Lower lobe of right lung (tissue), 2 donors: ENCODE measurements around the gene OSBPL3. TPM values are rescaled to one million over a fixed set of nuclear protein-coding genes. Genes with fewer than 3 reads are reported as not detected.

Experiments
- ATAC-seq, 2 donors: fragments of 200-7000 bp; cut with Tn5 transposase; one replicate each; pipeline ENCODE4 v1.9.1; 2020 to 2022; ENCODE audit warnings: mild to moderate bottlenecking in 2 of 2, moderate library complexity in 2 of 2
- DNase-seq: peaks from one replicate; pipeline ENCODE4 v3.0.0-alpha.2; 2020
- H3K27ac ChIP-seq: fragments of 200-600 bp; one replicate; pipeline ENCODE4 v1.8.0; 2022
- H3K27me3 ChIP-seq: fragments of 200-600 bp; one replicate; pipeline ENCODE4 v1.8.0; 2022; ENCODE audit warnings: low read depth
- H3K36me3 ChIP-seq: fragments of 200-600 bp; one replicate; pipeline ENCODE4 v1.8.0; 2022; ENCODE audit warnings: mild to moderate bottlenecking
- H3K4me1 ChIP-seq: fragments of 200-600 bp; one replicate; pipeline ENCODE4 v1.8.0; 2022
- H3K4me3 ChIP-seq: fragments of 200-600 bp; one replicate; pipeline ENCODE4 v1.8.0; 2022; ENCODE audit warnings: mild to moderate bottlenecking
- H3K9me3 ChIP-seq: fragments of 200-600 bp; one replicate; pipeline ENCODE4 v1.8.0; 2022
- intact Hi-C: fragments of 100-400 bp; cut with DNase I; formaldehyde crosslinking; loops from one replicate; pipeline ENCODE4 v1.11.0; 2022
- total RNA-seq: library from RNA; stranded (reverse); fragmentation: NEBNext Ultra II Directional; extraction: Animal tissue kit (Norgen Biotek cat#: 25700); gene quantifications from one replicate; pipeline ENCODE4 v1.2.1, GENCODE V29; 2021
- TF ChIP-seq, protein P1 (sequence below): fragments of 200-600 bp; IDR thresholded peaks from one replicate; pipeline ENCODE4 v1.8.0; 2022; ENCODE audit warnings: antibody characterized with exemption, mild to moderate bottlenecking
- donor health status: DM: no; HTN: yes; CAD: no; lungs with severe emphysema.

The OSBPL3 gene
- total RNA-seq, 1 donor from 2014 or later = 24.9 TPM

DNA sequence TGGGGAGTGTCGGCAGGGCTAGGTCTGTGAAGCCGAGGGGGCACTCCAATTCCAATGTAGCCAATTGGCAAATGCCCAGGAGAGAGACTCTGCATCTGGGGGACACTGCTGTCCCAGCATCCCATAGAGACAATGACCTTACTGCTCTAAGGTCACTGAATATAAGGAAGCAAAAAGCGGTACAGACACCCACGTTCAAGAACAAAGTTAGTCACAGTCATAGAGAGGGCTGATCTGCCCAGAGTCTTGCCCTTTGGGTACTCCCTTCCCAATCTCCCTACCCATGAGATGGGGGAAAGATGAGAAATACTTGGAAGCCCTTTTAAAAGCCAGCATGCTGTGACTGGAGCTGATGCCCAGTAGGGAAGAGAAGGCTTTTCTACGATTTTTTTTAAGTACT lies 146.4 kb downstream of the OSBPL3 start:
- intact Hi-C loops = no loop called here
- peak; percentile 74 to 76 for ATAC-seq

DNA sequence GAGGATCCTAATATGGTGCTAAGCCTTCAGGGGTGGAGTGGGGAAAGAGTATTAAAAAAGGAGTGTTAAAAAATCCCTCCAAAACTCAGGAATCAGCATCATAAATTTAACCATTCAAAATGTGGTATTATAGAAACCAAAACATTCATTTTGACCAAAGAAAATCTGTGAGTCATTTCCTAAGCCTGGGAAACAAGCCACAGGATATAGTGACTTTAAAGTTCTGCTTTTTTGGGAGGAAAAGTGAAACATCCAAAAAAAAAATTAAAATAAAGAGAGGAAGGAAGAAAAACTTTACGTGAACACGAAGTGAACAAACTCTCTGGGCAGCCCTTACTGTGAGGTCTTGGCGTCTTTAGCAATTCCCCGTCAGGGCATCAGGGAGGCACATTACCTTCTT lies 148.7 kb downstream of the OSBPL3 start:
- intact Hi-C loops = no loop called here
- ATAC-seq (no peak), DNase-seq (no peak)

More for the DNA sequence above, 146.4 kb downstream of the OSBPL3 start:
- H3K27me3 ChIP-seq = no peaks in the 10 kb centered on the region
- no peaks in the 10 kb centered on the region for H3K9me3 ChIP-seq
- DNase-seq = no peak
- TF ChIP-seq, protein P1, sequence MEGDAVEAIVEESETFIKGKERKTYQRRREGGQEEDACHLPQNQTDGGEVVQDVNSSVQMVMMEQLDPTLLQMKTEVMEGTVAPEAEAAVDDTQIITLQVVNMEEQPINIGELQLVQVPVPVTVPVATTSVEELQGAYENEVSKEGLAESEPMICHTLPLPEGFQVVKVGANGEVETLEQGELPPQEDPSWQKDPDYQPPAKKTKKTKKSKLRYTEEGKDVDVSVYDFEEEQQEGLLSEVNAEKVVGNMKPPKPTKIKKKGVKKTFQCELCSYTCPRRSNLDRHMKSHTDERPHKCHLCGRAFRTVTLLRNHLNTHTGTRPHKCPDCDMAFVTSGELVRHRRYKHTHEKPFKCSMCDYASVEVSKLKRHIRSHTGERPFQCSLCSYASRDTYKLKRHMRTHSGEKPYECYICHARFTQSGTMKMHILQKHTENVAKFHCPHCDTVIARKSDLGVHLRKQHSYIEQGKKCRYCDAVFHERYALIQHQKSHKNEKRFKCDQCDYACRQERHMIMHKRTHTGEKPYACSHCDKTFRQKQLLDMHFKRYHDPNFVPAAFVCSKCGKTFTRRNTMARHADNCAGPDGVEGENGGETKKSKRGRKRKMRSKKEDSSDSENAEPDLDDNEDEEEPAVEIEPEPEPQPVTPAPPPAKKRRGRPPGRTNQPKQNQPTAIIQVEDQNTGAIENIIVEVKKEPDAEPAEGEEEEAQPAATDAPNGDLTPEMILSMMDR = no peak
- H3K36me3 ChIP-seq = peaks cover 14% of the 10 kb centered on the region
- peaks cover 13% of the 10 kb centered on the region for H3K4me1 ChIP-seq
- H3K4me3 ChIP-seq = no peak overlapping the region
- H3K27ac ChIP-seq = peak overlapping the region; percentile 37

DNA sequence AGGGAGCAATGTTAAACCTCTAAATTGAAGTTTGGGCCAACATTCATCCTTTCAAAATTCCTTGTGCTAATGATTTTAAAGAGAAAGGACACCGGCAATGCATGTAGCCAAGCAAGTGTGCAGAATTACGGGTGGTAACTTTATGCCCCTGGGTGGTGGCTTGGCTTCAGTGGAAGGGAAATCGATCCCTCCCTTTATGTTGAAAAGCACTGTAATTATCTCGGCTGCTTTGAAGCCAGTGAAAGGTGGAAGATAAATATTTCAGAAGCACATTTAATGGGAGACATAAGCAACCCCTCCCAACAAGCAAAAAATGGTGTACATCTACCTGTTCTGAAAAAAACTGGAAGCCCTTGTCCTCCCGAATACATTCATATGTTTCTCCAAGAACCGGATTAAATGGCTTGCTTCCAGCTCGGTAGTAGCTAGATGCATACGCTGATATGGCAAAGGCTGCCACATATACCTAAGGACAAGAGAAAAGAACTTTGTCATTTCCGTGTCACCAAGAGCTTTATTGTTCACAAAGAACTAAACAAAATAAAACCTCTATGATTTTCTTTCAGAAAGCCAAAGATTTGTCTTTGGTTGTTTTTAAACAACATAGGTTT lies 149.4 kb downstream of the OSBPL3 start:
- intact Hi-C loops = no loop called here
- TF ChIP-seq, protein P1 = no peak
- no peak overlapping the region for H3K27ac ChIP-seq

More for the DNA sequence above, 148.7 kb downstream of the OSBPL3 start:
- no peaks in the 10 kb centered on the region for H3K27me3 ChIP-seq
- H3K4me1 ChIP-seq = peaks cover 20% of the 10 kb centered on the region
- no peak overlapping the region for H3K27ac ChIP-seq
- peaks cover 14% of the 10 kb centered on the region for H3K36me3 ChIP-seq
- TF ChIP-seq, protein P1 = no peak
- H3K9me3 ChIP-seq = no peaks in the 10 kb centered on the region
- no peak overlapping the region for H3K4me3 ChIP-seq

DNA sequence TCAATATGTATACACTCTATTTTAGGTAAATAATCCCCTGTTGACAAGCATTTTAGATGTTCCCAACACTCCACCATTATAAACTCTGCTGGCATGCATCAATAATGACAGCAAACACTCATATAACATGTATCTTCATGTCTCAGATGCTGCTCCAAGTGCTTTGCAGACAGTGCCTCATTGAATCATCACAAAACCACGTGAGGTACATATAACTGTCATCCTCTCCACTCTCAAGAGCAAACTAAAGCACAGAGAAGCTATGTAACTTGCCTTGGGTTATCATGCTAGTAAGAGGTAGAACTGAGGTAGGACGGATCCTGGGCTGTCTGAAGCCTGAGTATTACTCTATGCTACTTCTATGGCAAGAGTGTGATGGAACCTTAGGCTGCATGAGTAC lies 150.2 kb downstream of the OSBPL3 start:
- Histone ChIP-seq H3K27me3 (no peaks in the 10 kb centered on the region), H3K27ac (no peak overlapping the region), H3K4me1 (peaks cover 35% of the 10 kb centered on the region), H3K36me3 (peaks cover 14% of the 10 kb centered on the region), H3K9me3 (no peaks in the 10 kb centered on the region), H3K4me3 (no peak overlapping the region)
- DNase-seq (no peak), ATAC-seq (no peak)
- TF ChIP-seq, protein P1 = no peak
- intact Hi-C loops = no loop called here

More for the DNA sequence above, 149.4 kb downstream of the OSBPL3 start:
- H3K36me3 ChIP-seq = peaks cover 14% of the 10 kb centered on the region
- peaks cover 27% of the 10 kb centered on the region for H3K4me1 ChIP-seq
- no peaks in the 10 kb centered on the region for H3K9me3 ChIP-seq
- DNase-seq (no peak), ATAC-seq (no peak)
- H3K27me3 ChIP-seq = no peaks in the 10 kb centered on the region
- H3K4me3 ChIP-seq = no peak overlapping the region

DNA sequence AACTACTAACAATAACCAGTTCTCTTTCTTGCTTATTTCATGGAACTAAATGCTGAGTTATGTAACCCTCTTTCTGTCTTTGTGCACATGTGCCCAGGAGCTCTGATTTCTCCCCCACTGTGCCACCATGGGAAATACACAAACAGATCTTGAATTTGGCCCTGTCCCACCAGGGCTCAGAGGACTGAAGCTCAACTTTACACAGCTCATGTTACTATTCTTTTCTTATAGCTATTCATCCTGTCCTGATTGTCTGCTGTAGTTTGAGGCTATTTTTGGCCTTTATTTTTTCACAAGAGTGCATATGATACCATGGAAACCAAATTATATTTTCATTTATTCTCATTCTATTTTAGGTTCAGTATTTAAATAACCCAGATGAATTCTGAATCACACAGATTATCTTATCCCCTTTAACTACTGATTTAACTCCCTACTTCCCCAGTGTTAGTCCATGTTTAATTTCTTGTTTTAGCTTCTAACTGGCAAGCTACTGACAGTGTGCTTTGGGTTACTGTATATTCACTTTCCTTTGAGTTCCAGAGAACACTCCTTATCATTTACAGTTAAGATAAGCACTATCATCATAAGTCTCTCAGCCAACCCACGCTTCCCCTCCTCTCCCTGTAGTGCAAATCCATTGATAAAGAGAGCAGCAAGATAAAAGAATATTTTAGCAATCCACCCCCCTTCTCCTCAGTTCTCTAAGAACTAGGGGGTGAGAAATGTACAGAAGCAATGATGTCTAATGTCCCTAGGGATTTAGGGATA lies 150.9 kb downstream of the OSBPL3 start:
- Histone ChIP-seq H3K27me3 (no peaks in the 10 kb centered on the region), H3K4me3 (no peak overlapping the region), H3K9me3 (no peaks in the 10 kb centered on the region), H3K4me1 (peaks cover 42% of the 10 kb centered on the region), H3K27ac (no peak overlapping the region), H3K36me3 (peaks cover 14% of the 10 kb centered on the region)
- ATAC-seq (no peak), DNase-seq (no peak)
- intact Hi-C loops = no loop called here
- TF ChIP-seq, protein P1 = no peak
